Measurements from ENCODE around the gene MYRF. TPM values are rescaled to one million over a fixed set of nuclear protein-coding genes. Genes with fewer than 3 reads are reported as not detected.

Gene MYRF
- total RNA-seq, 4 donors from 2014 or later, result 6.4 to 106 (median 12.7) TPM

GRCh38 chr11:61712314-61712713, 40.1 kb upstream of the MYRF start:
- TF ChIP-seq CTCF (IDR thresholded peaks at IDR 0.05) (no peak), POLR2A (IDR thresholded peaks at IDR 0.05) (no peak)
- intact Hi-C loops (cut with DNase I; ENCODE audit: low total_unique reads), result no loop called here
- no peak overlapping the region for H3K27ac ChIP-seq

GRCh38 chr11:61712846-61713245, 39.6 kb upstream of the MYRF start:
- H3K36me3 ChIP-seq, result no peaks in the 10 kb centered on the region
- no peak overlapping the region for H3K4me3 ChIP-seq
- DNase-seq, result no peak
- peaks cover 0 to under 1% of the 10 kb centered on the region in 2 donors for H3K4me1 ChIP-seq
- no peak for TF ChIP-seq POLR2A (IDR thresholded peaks at IDR 0.05)
- TF ChIP-seq CTCF (IDR thresholded peaks at IDR 0.05), result no peak
- H3K27ac ChIP-seq, result no peak overlapping the region
- no peaks in the 10 kb centered on the region for H3K27me3 ChIP-seq
- intact Hi-C loops (cut with DNase I; ENCODE audit: low total_unique reads), result no loop called here
- H3K9me3 ChIP-seq, result no peaks in the 10 kb centered on the region

More at GRCh38 chr11:61712314-61712713, 40.1 kb upstream of the MYRF start:
- H3K27me3 ChIP-seq, result no peaks in the 10 kb centered on the region
- H3K4me1 ChIP-seq, result no peaks in the 10 kb centered on the region
- no peaks in the 10 kb centered on the region for H3K9me3 ChIP-seq
- no peak overlapping the region for H3K4me3 ChIP-seq
- no peaks in the 10 kb centered on the region for H3K36me3 ChIP-seq
- no peak for DNase-seq

DNA sequence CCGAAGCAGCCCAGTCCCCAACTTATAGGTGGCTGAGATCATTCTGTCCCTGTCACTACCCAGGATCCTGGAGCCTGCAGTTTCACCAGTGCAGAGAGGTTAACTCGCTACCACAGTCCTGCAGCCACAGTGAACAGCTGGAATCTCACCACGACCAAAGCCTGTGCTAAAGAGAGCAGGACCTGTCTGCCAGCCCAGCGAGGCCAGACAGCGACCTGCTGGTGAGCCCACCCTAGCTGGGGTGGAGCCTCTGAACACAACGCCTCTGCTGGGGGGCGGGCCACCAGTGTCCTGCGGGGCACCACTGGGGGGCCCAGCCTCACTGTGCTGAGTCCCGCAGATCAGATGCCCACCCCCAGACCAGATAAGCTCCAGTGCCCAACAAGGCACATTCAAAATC, 39.0 kb upstream of the MYRF start:
- Histone ChIP-seq H3K4me1 (peaks cover 0 to 5% of the 10 kb centered on the region in 2 donors), H3K9me3 (no peaks in the 10 kb centered on the region), H3K27me3 (no peaks in the 10 kb centered on the region), H3K4me3 (no peak overlapping the region), H3K36me3 (no peaks in the 10 kb centered on the region), H3K27ac (no peak overlapping the region)
- no peak for TF ChIP-seq POLR2A (IDR thresholded peaks at IDR 0.05)
- no peak for TF ChIP-seq CTCF (IDR thresholded peaks at IDR 0.05)
- intact Hi-C loops (cut with DNase I; ENCODE audit: low total_unique reads), result no loop called here
- DNase-seq, result no peak

DNA sequence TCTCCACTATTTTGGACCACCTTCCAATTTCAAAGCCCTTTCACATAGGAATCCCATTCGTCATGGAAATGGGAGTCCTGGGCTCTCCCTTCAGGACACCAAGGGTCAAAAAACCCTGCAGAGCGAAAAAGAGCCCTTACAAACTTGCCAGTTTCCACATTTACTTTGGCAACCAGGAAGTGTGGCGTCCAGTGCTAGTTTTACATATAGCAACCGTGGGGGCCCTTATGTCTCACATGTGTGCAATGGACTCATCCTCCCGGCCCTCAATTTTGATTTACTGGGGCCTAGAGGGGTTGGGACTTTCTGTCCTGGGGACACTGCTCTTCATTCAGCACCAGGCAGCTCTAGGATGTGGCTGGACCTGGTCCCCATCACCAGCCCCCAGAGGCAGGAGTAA, 38.5 kb upstream of the MYRF start:
- intact Hi-C loops (cut with DNase I; ENCODE audit: low total_unique reads), result no loop called here
- no peak for DNase-seq
- Histone ChIP-seq H3K4me1 (peaks cover 0 to 6% of the 10 kb centered on the region in 2 donors), H3K27ac (no peak overlapping the region), H3K9me3 (no peaks in the 10 kb centered on the region), H3K4me3 (no peak overlapping the region), H3K27me3 (no peaks in the 10 kb centered on the region), H3K36me3 (no peaks in the 10 kb centered on the region)
- no peak for TF ChIP-seq CTCF (IDR thresholded peaks at IDR 0.05)
- TF ChIP-seq POLR2A (IDR thresholded peaks at IDR 0.05), result no peak

GRCh38 chr11:61714316-61714715, 38.1 kb upstream of the MYRF start:
- intact Hi-C loops (cut with DNase I; ENCODE audit: low total_unique reads), result no loop called here
- H3K27me3 ChIP-seq, result no peaks in the 10 kb centered on the region
- TF ChIP-seq CTCF (IDR thresholded peaks at IDR 0.05) (no peak), POLR2A (IDR thresholded peaks at IDR 0.05) (no peak)
- no peak for DNase-seq
- H3K9me3 ChIP-seq, result no peaks in the 10 kb centered on the region
- H3K4me3 ChIP-seq, result no peak overlapping the region
- no peaks in the 10 kb centered on the region for H3K36me3 ChIP-seq
- H3K27ac ChIP-seq, result no peak overlapping the region
- peaks cover 0 to 9% of the 10 kb centered on the region in 2 donors for H3K4me1 ChIP-seq
